HEK293 (cell line): ENCODE measurements around the gene CCNDBP1.

Experiments used
- SP2 ChIP-seq: fragments of 450-650 bp; formaldehyde crosslinking; IDR thresholded peaks from 2 replicates; pipeline ENCODE4 v1.5.1; 2016; ENCODE audit warnings: missing biosample characterization, missing genetic modification characterization
- ZNF292 ChIP-seq: fragments of 450-650 bp; formaldehyde crosslinking; IDR thresholded peaks from 2 replicates; pipeline ENCODE4 v1.5.1; 2016; ENCODE audit warnings: low read depth, missing biosample characterization, missing genetic modification characterization, borderline replicate concordance
- ZNF621 ChIP-seq: fragments of 450-650 bp; formaldehyde crosslinking; IDR thresholded peaks from 2 replicates; pipeline ENCODE4 v1.5.1; 2017; ENCODE audit warnings: missing biosample characterization, missing genetic modification characterization
- ZNF670 ChIP-seq: fragments of 450-650 bp; formaldehyde crosslinking; IDR thresholded peaks from 2 replicates; pipeline ENCODE4 v1.5.1; 2016; ENCODE audit warnings: missing biosample characterization, missing genetic modification characterization, low read depth
- TF ChIP-seq, protein P1 (sequence below): fragments of 450-650 bp; formaldehyde crosslinking; optimal IDR thresholded peaks from 2 replicates; pipeline ENCODE3; 2016; ENCODE audit warnings: missing biosample characterization, mild to moderate bottlenecking, missing genetic modification characterization
- TF ChIP-seq, protein P2 (sequence below): fragments of 450-650 bp; formaldehyde crosslinking; IDR thresholded peaks from 2 replicates; pipeline ENCODE4 v1.5.1; 2016; ENCODE audit warnings: missing biosample characterization, missing genetic modification characterization, borderline replicate concordance
- TF ChIP-seq, protein P3 (sequence below): fragments of 450-650 bp; formaldehyde crosslinking; IDR thresholded peaks from 2 replicates; pipeline ENCODE4 v1.5.1; 2016; ENCODE audit warnings: missing biosample characterization, missing genetic modification characterization

DNA sequence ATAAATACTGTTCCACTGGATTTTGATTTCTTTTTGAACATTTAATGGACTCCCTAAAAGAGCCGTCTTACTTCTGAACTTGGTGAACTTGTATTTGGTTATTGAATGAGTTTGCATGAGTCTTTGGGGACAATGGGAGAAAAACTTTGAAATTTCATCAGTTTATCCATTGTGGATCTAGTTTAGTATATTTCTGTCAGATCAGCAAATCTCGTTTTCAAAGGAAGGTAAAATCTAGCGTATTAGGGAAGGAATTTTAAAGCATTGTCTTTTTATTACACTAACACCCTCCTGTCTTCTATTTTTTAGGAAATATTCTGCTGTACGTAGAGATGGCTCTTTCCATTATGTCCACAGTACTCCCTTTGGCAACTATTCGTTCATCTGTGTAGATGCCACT is 39.0 kb upstream of the CCNDBP1 start:
- TF ChIP-seq SP2 (no peak), ZNF292 (tag by site-specific recombination) (no peak), ZNF621 (tag by site-specific recombination) (no peak), ZNF670 (no peak)
- TF ChIP-seq, protein P1, sequence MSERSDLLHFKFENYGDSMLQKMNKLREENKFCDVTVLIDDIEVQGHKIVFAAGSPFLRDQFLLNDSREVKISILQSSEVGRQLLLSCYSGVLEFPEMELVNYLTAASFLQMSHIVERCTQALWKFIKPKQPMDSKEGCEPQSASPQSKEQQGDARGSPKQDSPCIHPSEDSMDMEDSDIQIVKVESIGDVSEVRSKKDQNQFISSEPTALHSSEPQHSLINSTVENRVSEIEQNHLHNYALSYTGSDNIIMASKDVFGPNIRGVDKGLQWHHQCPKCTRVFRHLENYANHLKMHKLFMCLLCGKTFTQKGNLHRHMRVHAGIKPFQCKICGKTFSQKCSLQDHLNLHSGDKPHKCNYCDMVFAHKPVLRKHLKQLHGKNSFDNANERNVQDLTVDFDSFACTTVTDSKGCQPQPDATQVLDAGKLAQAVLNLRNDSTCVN (tag by site-specific recombination), result no peak
- TF ChIP-seq, protein P2, sequence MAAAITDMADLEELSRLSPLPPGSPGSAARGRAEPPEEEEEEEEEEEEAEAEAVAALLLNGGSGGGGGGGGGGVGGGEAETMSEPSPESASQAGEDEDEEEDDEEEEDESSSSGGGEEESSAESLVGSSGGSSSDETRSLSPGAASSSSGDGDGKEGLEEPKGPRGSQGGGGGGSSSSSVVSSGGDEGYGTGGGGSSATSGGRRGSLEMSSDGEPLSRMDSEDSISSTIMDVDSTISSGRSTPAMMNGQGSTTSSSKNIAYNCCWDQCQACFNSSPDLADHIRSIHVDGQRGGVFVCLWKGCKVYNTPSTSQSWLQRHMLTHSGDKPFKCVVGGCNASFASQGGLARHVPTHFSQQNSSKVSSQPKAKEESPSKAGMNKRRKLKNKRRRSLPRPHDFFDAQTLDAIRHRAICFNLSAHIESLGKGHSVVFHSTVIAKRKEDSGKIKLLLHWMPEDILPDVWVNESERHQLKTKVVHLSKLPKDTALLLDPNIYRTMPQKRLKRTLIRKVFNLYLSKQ (tag by site-specific recombination), result no peak
- TF ChIP-seq, protein P3, sequence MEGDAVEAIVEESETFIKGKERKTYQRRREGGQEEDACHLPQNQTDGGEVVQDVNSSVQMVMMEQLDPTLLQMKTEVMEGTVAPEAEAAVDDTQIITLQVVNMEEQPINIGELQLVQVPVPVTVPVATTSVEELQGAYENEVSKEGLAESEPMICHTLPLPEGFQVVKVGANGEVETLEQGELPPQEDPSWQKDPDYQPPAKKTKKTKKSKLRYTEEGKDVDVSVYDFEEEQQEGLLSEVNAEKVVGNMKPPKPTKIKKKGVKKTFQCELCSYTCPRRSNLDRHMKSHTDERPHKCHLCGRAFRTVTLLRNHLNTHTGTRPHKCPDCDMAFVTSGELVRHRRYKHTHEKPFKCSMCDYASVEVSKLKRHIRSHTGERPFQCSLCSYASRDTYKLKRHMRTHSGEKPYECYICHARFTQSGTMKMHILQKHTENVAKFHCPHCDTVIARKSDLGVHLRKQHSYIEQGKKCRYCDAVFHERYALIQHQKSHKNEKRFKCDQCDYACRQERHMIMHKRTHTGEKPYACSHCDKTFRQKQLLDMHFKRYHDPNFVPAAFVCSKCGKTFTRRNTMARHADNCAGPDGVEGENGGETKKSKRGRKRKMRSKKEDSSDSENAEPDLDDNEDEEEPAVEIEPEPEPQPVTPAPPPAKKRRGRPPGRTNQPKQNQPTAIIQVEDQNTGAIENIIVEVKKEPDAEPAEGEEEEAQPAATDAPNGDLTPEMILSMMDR, result no peak
